GM23338 (cell line): ENCODE measurements around the gene ARPC1A. TPM values are rescaled to one million over a fixed set of nuclear protein-coding genes. Genes with fewer than 3 reads are reported as not detected.

ENCODE experiments used
- ATAC-seq: fragments of 200-7000 bp; cut with Tn5 transposase; 3 replicates; pipeline ENCODE4 v1.9.1; 2020
- DNase-seq: peaks from one replicate; pipeline ENCODE4 v3.0.0-alpha.2; 2015; ENCODE audit warnings: low spot score
- H2AFZ ChIP-seq: fragments of 200-600 bp; sonication (generic); 2 replicates; pipeline ENCODE4 v1.8.0; 2016; ENCODE audit warnings: antibody characterized with exemption, mild to moderate bottlenecking, moderate library complexity
- H3F3A ChIP-seq: fragments of 200-600 bp; sonication (generic); replicated peaks from 2 replicates; pipeline ENCODE4 v1.8.0; 2017; ENCODE audit warnings: antibody characterized with exemption, mixed run types, low read depth
- H3K27ac ChIP-seq: fragments of 200-600 bp; sonication (generic); 2 replicates; pipeline ENCODE4 v1.6.1; 2016; ENCODE audit warnings: low read depth
- H3K27me3 ChIP-seq: fragments of 200-600 bp; sonication (generic); 2 replicates; pipeline ENCODE4 v1.8.0; 2016; ENCODE audit warnings: mild to moderate bottlenecking, mixed run types, moderate library complexity; ENCODE audit not compliant: insufficient read depth
- H3K36me3 ChIP-seq: fragments of 200-600 bp; sonication (generic); 2 replicates; pipeline ENCODE4 v1.8.0; 2016; ENCODE audit warnings: mild to moderate bottlenecking; ENCODE audit not compliant: insufficient read depth
- H3K4me1 ChIP-seq: fragments of 200-600 bp; sonication (generic); 2 replicates; pipeline ENCODE4 v1.8.0; 2016; ENCODE audit warnings: mild to moderate bottlenecking, moderate library complexity; ENCODE audit not compliant: insufficient read depth
- H3K4me2 ChIP-seq: fragments of 200-600 bp; sonication (generic); 2 replicates; pipeline ENCODE4 v1.7.1; 2017; ENCODE audit warnings: mixed run types
- H3K4me3 ChIP-seq: fragments of 200-600 bp; sonication (generic); 2 replicates; pipeline ENCODE4 v1.6.1; 2016; ENCODE audit warnings: mixed run types
- H3K79me2 ChIP-seq: fragments of 200-600 bp; sonication (generic); replicated peaks from 2 replicates; pipeline ENCODE4 v1.8.0; 2017; ENCODE audit warnings: mild to moderate bottlenecking; ENCODE audit not compliant: insufficient read depth
- H3K9me2 ChIP-seq: fragments of 200-600 bp; sonication (generic); 2 replicates; pipeline ENCODE4 v1.8.0; 2017; ENCODE audit not compliant: insufficient read depth
- H4K20me1 ChIP-seq: fragments of 200-600 bp; sonication (generic); replicated peaks from 2 replicates; pipeline ENCODE4 v1.8.0; 2017; ENCODE audit warnings: mild to moderate bottlenecking; ENCODE audit not compliant: insufficient read depth
- H3K27ac Mint-ChIP-seq: 2 replicates; pipeline ENCODE4 v1.8.0; 2020; ENCODE audit warnings: inconsistent platforms, mild to moderate bottlenecking, moderate library complexity, mixed read lengths
- H3K27me3 Mint-ChIP-seq: 3 replicates; pipeline ENCODE4 v1.8.0; 2022; ENCODE audit warnings: low read depth, mild to moderate bottlenecking, moderate library complexity, mixed read lengths, inconsistent platforms; ENCODE audit not compliant: insufficient read depth, poor library complexity
- H3K36me3 Mint-ChIP-seq: 3 replicates; pipeline ENCODE4 v1.8.0; 2021; ENCODE audit warnings: low read depth, mild to moderate bottlenecking, inconsistent platforms, moderate library complexity, mixed read lengths
- H3K4me1 Mint-ChIP-seq: 3 replicates; pipeline ENCODE4 v1.8.0; 2020; ENCODE audit warnings: mild to moderate bottlenecking, inconsistent platforms, mixed read lengths
- H3K4me3 Mint-ChIP-seq: 3 replicates; pipeline ENCODE4 v1.8.0; 2021; ENCODE audit warnings: moderate library complexity, mild to moderate bottlenecking, inconsistent platforms, mixed read lengths
- H3K9me3 Mint-ChIP-seq: 3 replicates; pipeline ENCODE4 v1.8.0; 2020; ENCODE audit warnings: moderate library complexity, mild to moderate bottlenecking, inconsistent platforms, mixed read lengths
- CREB1 ChIP-seq: fragments of 250-450 bp; sonication (Bioruptor Pico); IDR thresholded peaks from 2 replicates; pipeline ENCODE4 v1.5.0; 2020; ENCODE audit warnings: low read depth, mild to moderate bottlenecking, moderate library complexity
- EZH2phosphoT487 ChIP-seq: fragments of 200-600 bp; sonication (generic); IDR thresholded peaks from one replicate; pipeline ENCODE4 v1.8.1; 2018; ENCODE audit warnings: antibody characterized with exemption; ENCODE audit not compliant: unreplicated experiment
- JUNB ChIP-seq: IDR thresholded peaks from one replicate; pipeline ENCODE4 v1.6.1; 2016; ENCODE audit warnings: antibody characterized with exemption; ENCODE audit not compliant: unreplicated experiment
- POLR2AphosphoS5 ChIP-seq: IDR thresholded peaks from 2 replicates; pipeline ENCODE4 v1.6.1; 2016; ENCODE audit warnings: antibody characterized with exemption, low read depth
- STAT1 ChIP-seq: IDR thresholded peaks from one replicate; pipeline ENCODE4 v1.6.1; 2016; ENCODE audit warnings: antibody characterized with exemption; ENCODE audit not compliant: unreplicated experiment
- ZNF114 ChIP-seq: fragments of 250-450 bp; sonication (Bioruptor Pico); IDR thresholded peaks from 2 replicates; pipeline ENCODE4 v1.5.0; 2020; ENCODE audit warnings: mild to moderate bottlenecking, moderate library complexity
- ZNF331 ChIP-seq: fragments of 250-450 bp; sonication (Bioruptor Pico); IDR thresholded peaks from 2 replicates; pipeline ENCODE4 v1.5.0; 2020; ENCODE audit warnings: low read depth, mild to moderate bottlenecking, moderate library complexity
- polyA plus RNA-seq: library from polyadenylated mRNA; unstranded; fragments of >200 nt; fragmentation: Nextera tagmentation; extraction: Ambion mirVana; gene quantifications from 2 replicates; pipeline ENCODE4 v1.2.1, GENCODE V29; 2016
- total RNA-seq: library from RNA; depleted of rRNA; stranded (reverse); fragments of >200 nt; shearing (Covaris generic); gene quantifications from 2 replicates; pipeline ENCODE4 v1.2.3, GENCODE V29; 2014
- TF ChIP-seq, protein P1 (sequence below): IDR thresholded peaks from one replicate; pipeline ENCODE4 v1.6.1; 2018; ENCODE audit warnings: antibody characterized with exemption; ENCODE audit not compliant: unreplicated experiment
- TF ChIP-seq, protein P2 (sequence below): IDR thresholded peaks from 2 replicates; pipeline ENCODE4 v1.6.1; 2016; ENCODE audit warnings: antibody characterized with exemption

The ARPC1A gene
- total and polyA plus RNA-seq, 2 experiments from 2014 or later, result 108 to 210 TPM

DNA sequence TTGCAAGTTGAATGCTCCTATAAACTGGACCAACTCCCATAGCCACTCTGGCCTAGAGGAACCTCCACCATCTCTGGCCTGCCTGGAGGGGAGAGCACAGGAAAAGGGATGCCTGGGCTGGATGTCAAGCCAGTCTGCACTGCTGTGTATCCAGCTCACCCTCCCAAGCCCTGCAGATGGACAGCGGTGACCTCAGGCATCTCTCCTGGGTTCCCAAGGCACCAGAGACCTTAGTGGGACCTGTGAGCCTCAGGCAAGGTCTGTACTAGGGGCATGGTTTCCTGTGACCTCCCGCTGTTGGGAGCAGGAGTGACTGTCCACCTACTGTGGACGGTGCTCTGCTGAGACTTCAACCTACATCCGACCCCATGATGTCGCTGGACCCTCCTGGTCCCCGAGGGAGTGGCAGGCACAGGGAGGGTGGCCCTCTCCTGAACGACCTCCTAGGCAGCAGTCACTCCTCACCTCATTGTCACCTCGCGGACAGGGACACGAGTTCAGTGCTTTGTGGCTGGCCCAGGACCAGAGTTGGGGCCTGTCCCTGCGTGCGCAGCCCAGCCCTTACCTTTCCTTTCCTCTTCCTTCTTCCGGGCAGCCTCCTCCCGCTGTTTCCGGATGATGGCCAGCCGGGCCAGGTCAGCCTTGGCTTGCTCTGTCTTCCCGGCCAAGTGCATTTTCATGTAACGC is 71.7 kb downstream of the ARPC1A start (continued):
- TF ChIP-seq, protein P1, sequence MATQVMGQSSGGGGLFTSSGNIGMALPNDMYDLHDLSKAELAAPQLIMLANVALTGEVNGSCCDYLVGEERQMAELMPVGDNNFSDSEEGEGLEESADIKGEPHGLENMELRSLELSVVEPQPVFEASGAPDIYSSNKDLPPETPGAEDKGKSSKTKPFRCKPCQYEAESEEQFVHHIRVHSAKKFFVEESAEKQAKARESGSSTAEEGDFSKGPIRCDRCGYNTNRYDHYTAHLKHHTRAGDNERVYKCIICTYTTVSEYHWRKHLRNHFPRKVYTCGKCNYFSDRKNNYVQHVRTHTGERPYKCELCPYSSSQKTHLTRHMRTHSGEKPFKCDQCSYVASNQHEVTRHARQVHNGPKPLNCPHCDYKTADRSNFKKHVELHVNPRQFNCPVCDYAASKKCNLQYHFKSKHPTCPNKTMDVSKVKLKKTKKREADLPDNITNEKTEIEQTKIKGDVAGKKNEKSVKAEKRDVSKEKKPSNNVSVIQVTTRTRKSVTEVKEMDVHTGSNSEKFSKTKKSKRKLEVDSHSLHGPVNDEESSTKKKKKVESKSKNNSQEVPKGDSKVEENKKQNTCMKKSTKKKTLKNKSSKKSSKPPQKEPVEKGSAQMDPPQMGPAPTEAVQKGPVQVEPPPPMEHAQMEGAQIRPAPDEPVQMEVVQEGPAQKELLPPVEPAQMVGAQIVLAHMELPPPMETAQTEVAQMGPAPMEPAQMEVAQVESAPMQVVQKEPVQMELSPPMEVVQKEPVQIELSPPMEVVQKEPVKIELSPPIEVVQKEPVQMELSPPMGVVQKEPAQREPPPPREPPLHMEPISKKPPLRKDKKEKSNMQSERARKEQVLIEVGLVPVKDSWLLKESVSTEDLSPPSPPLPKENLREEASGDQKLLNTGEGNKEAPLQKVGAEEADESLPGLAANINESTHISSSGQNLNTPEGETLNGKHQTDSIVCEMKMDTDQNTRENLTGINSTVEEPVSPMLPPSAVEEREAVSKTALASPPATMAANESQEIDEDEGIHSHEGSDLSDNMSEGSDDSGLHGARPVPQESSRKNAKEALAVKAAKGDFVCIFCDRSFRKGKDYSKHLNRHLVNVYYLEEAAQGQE, result no peak
- TF ChIP-seq ZNF114 (no peak), STAT1 (no peak), EZH2phosphoT487 (no peak), ZNF331 (CRISPR knock-in tag) (no peak), CREB1 (no peak), JUNB (no peak), POLR2AphosphoS5 (no peak)
- TF ChIP-seq, protein P2, sequence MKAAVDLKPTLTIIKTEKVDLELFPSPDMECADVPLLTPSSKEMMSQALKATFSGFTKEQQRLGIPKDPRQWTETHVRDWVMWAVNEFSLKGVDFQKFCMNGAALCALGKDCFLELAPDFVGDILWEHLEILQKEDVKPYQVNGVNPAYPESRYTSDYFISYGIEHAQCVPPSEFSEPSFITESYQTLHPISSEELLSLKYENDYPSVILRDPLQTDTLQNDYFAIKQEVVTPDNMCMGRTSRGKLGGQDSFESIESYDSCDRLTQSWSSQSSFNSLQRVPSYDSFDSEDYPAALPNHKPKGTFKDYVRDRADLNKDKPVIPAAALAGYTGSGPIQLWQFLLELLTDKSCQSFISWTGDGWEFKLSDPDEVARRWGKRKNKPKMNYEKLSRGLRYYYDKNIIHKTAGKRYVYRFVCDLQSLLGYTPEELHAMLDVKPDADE, result no peak

DNA sequence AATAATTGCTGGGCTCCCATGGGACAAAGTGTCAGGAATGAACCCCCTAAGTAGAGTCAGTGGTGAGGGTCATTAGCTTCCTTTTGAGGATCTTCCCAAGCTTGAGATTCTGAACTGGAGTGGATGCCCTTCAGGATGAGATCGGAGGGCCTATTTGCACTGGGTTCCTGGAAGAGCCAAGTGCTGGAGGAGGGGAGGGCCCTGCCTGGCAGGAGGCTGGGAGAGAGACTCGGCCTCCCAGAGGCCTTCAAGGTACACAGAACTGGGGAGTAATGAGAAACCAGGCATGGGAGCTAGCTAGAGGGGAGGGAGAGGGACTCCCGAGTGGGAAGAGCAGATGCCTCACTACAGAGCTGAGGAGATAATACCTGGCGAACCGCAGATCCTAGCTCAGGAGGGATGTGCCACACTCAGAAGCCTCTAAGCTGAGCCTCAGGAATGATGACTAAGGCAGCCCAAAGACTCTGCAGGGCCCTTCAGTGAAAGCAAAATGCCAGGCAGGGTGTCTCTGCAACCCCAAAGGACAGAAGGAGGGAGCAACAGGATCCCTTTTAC is 73.3 kb downstream of the ARPC1A start:
- no peak overlapping the region for H3K27ac Mint-ChIP-seq
- Histone ChIP-seq H3K27ac (no peak overlapping the region), H3K36me3 (peaks cover 38% of the 10 kb centered on the region), H3F3A (peaks cover 29% of the 10 kb centered on the region), H3K79me2 (peaks cover 9% of the 10 kb centered on the region), H3K9me2 (no peaks in the 10 kb centered on the region), H3K4me1 (0 out of 2 replicates have a peak, but pooled peaks cover under 1% of the 10 kb centered on the region), H3K4me3 (no peak overlapping the region), H3K4me2 (no peak overlapping the region), H2AFZ (no peak overlapping the region), H3K27me3 (no peaks in the 10 kb centered on the region), H4K20me1 (peaks cover 30% of the 10 kb centered on the region)
- no peak for DNase-seq
- TF ChIP-seq EZH2phosphoT487, result no peak
- no peak for TF ChIP-seq ZNF114
- no peak for TF ChIP-seq ZNF331 (CRISPR knock-in tag)
- no peak for TF ChIP-seq POLR2AphosphoS5
- H3K9me3 Mint-ChIP-seq, result no peaks in the 10 kb centered on the region
- no peak for ATAC-seq
- H3K27me3 Mint-ChIP-seq, result peaks cover 30% of the 10 kb centered on the region
- no peak overlapping the region for H3K4me3 Mint-ChIP-seq
- H3K4me1 Mint-ChIP-seq, result peaks cover 8% of the 10 kb centered on the region; the same call in 2 of the 3 replicates
- peaks cover 92% of the 10 kb centered on the region for H3K36me3 Mint-ChIP-seq
